B cell (primary cell): ENCODE measurements around the gene HS1BP3.

Experiments
- EZH2 ChIP-seq: IDR thresholded peaks from 2 replicates; pipeline ENCODE4 v1.6.1; 2012; ENCODE audit warnings: borderline replicate concordance, low read depth, mild to moderate bottlenecking, moderate library complexity, low read length; ENCODE audit not compliant: insufficient read depth, poor library complexity, severe bottlenecking
- TF ChIP-seq, protein P1 (sequence below): fragments of 200-600 bp; IDR thresholded peaks from one replicate; pipeline ENCODE4 v1.8.0; 2022; ENCODE audit warnings: antibody characterized with exemption, mild to moderate bottlenecking

DNA sequence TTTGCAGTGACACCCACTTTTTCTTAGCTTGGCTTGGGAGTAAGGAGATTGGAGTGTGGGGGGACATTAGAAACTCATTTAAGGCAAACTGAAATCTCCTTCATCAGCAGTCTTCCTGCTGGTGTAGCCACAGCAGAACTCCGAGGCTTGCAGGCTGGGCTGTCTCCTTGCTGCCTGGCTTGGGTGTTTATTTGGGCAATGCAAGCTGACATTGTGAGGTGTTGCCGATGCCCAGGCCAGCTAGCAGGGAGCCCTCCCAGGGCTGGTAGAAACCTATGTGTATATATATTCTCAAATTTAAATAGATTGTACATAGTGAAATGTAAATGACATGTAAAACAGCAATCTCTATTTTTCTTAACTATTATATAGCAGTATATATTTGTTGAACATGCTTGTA is 27.9 kb upstream of the HS1BP3 start:
- TF ChIP-seq, protein P1, sequence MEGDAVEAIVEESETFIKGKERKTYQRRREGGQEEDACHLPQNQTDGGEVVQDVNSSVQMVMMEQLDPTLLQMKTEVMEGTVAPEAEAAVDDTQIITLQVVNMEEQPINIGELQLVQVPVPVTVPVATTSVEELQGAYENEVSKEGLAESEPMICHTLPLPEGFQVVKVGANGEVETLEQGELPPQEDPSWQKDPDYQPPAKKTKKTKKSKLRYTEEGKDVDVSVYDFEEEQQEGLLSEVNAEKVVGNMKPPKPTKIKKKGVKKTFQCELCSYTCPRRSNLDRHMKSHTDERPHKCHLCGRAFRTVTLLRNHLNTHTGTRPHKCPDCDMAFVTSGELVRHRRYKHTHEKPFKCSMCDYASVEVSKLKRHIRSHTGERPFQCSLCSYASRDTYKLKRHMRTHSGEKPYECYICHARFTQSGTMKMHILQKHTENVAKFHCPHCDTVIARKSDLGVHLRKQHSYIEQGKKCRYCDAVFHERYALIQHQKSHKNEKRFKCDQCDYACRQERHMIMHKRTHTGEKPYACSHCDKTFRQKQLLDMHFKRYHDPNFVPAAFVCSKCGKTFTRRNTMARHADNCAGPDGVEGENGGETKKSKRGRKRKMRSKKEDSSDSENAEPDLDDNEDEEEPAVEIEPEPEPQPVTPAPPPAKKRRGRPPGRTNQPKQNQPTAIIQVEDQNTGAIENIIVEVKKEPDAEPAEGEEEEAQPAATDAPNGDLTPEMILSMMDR = no peak
- no peak for TF ChIP-seq EZH2
